Esophagus squamous epithelium (tissue), 5 donors: ENCODE results near the gene ABLIM2. TPM values are rescaled to one million over a fixed set of nuclear protein-coding genes. Genes with fewer than 3 reads are reported as not detected.

Source experiments
- DNase-seq: peaks from one replicate; lab custom pipeline; 2025; lab: John Stamatoyannopoulos, UW
- H3K27ac ChIP-seq, 4 donors: fragments of 200-600 bp; sonication (generic); one replicate each; pipeline ENCODE4 v1.5.1; 2016 to 2019; ENCODE audit warnings: mild to moderate bottlenecking in 1 of 4
- H3K27me3 ChIP-seq, 4 donors: fragments of 200-600 bp; sonication (generic); 1 replicate in 3 of 4; 2 replicates in 1 of 4; pipeline versions ENCODE4 v1.5.1 to v1.6.0; 2017 to 2021; ENCODE audit warnings: antibody characterized with exemption in 1 of 4
- H3K36me3 ChIP-seq, 3 donors: fragments of 200-600 bp; sonication (generic); one replicate each; pipeline ENCODE4 v1.5.1; 2016 to 2019
- H3K4me1 ChIP-seq, 3 donors: fragments of 200-600 bp; sonication (generic); one replicate each; pipeline ENCODE4 v1.5.1; 2017 to 2019
- H3K4me3 ChIP-seq, 4 donors: fragments of 200-600 bp; sonication (generic); 1 replicate in 3 of 4; 2 replicates in 1 of 4; pipeline ENCODE4 v1.5.1; 2016 to 2019; ENCODE audit warnings: mild to moderate bottlenecking in 2 of 4, moderate library complexity in 1 of 4
- H3K9me3 ChIP-seq, 3 donors: fragments of 200-600 bp; sonication (generic); one replicate each; pipeline ENCODE4 v1.5.1; 2016 to 2019
- CTCF ChIP-seq, 6 experiments: fragments of 450-650 bp in 4 of 6; fragments of 200-600 bp in 2 of 6; sonication (generic) in 2 of 6; IDR thresholded peaks; one replicate each; pipeline ENCODE4 v1.5.1; 2016 to 2019; ENCODE audit warnings: antibody characterized with exemption in 6 of 6, mild to moderate bottlenecking in 4 of 6, moderate library complexity in 4 of 6
- POLR2A ChIP-seq, 4 donors: fragments of 450-650 bp; IDR thresholded peaks; one replicate each; pipeline ENCODE4 v1.6.1; 2017; ENCODE audit warnings: antibody characterized with exemption in 4 of 4, mild to moderate bottlenecking in 4 of 4, moderate library complexity in 3 of 4
- WGBS, 2 donors: methylation state at CpG; one replicate each; pipeline ENCODE4 v1.1.5; 2018; 5-methylcytosine and 5-hydroxymethylcytosine counted together
- intact Hi-C: fragments of 100-400 bp; cut with DNase I; formaldehyde crosslinking; loops from one replicate; pipeline ENCODE4 v1.15.0; 2022
- total RNA-seq, 4 donors: library from RNA; depleted of rRNA; stranded (reverse); fragments of >200 nt; gene quantifications; one replicate each; pipeline ENCODE4 v1.1.0, GENCODE V29; 2016
- donor health status: DM: yes; HTN: yes; CAD: no.

The ABLIM2 gene
- total RNA-seq, 4 donors from 2014 or later, result 13.5 to 26.7 (median 15.7) TPM

GRCh38 chr4:8156617-8157016, 2.0 kb downstream of the ABLIM2 start:
- H3K4me1 ChIP-seq, result peaks cover 23 to 47% (median 29%) of the 10 kb centered on the region in 3 donors
- peaks cover 0 to 5% (median 0%) of the 10 kb centered on the region in 3 donors for H3K36me3 ChIP-seq
- intact Hi-C loops, result no loop called here
- H3K4me3 ChIP-seq, result peak overlapping the region in 2 of 4 donors; percentile 81 to 85
- H3K9me3 ChIP-seq, result no peaks in the 10 kb centered on the region
- peaks cover 0 to 14% (median 4%) of the 10 kb centered on the region in 4 donors for H3K27me3 ChIP-seq
- TF ChIP-seq POLR2A (IDR thresholded peaks at IDR 0.05), result no peak
- no peak for TF ChIP-seq CTCF (IDR thresholded peaks at IDR 0.05)
- WGBS, 2 donors, result 100% methylated on average over 1 of the region's 8 CpGs; no CpG with 5 or more reads in 1 of the 2 donors
- H3K27ac ChIP-seq, result peak overlapping the region in 2 of 4 donors; percentile 46 to 83
- no peak for DNase-seq

- TF ChIP-seq POLR2A (IDR thresholded peaks at IDR 0.05) (no peak), CTCF (IDR thresholded peaks at IDR 0.05) (no peak)
- Histone ChIP-seq H3K36me3 (peaks cover 0 to 8% (median 0%) of the 10 kb centered on the region in 3 donors), H3K27ac (no peak overlapping the region), H3K4me1 (peaks cover 23 to 44% (median 27%) of the 10 kb centered on the region in 3 donors), H3K9me3 (no peaks in the 10 kb centered on the region), H3K4me3 (no peak overlapping the region), H3K27me3 (peaks cover 0 to 14% (median 4%) of the 10 kb centered on the region in 4 donors)
- intact Hi-C loops, result no loop called here
- 86 to 91% methylated on average over 11 to 12 of the region's 14 CpGs for WGBS, 2 donors
- no peak for DNase-seq
These were observed 2.8 kb downstream of the ABLIM2 start for GRCh38 chr4:8155660-8156421.

GRCh38 chr4:8155048-8155447, 3.6 kb downstream of the ABLIM2 start:
- no peak for DNase-seq
- no peak overlapping the region for H3K27ac ChIP-seq
- H3K4me3 ChIP-seq, result no peak overlapping the region
- peaks cover 0 to 14% (median 4%) of the 10 kb centered on the region in 4 donors for H3K27me3 ChIP-seq
- H3K9me3 ChIP-seq, result no peaks in the 10 kb centered on the region
- intact Hi-C loops, result no loop called here
- H3K36me3 ChIP-seq, result peaks cover 0 to 10% (median 0%) of the 10 kb centered on the region in 3 donors
- H3K4me1 ChIP-seq, result peaks cover 19 to 36% (median 20%) of the 10 kb centered on the region in 3 donors
- TF ChIP-seq POLR2A (IDR thresholded peaks at IDR 0.05), result no peak
- TF ChIP-seq CTCF (IDR thresholded peaks at IDR 0.05), result no peak
- 67 to 69% methylated on average over 6 of the region's 6 CpGs for WGBS, 2 donors

- H3K4me1 ChIP-seq, result peaks cover 11 to 24% (median 11%) of the 10 kb centered on the region in 3 donors
- no peak overlapping the region for H3K4me3 ChIP-seq
- peaks cover 0 to 21% (median 0%) of the 10 kb centered on the region in 3 donors for H3K36me3 ChIP-seq
- DNase-seq, result no peak
- no peak overlapping the region for H3K27ac ChIP-seq
- TF ChIP-seq POLR2A (IDR thresholded peaks at IDR 0.05) (no peak), CTCF (IDR thresholded peaks at IDR 0.05) (no peak)
- WGBS, 2 donors, result 82 to 89% methylated on average over 5 to 7 of the region's 10 CpGs
- H3K9me3 ChIP-seq, result no peaks in the 10 kb centered on the region
- peaks cover 0 to 14% (median 4%) of the 10 kb centered on the region in 4 donors for H3K27me3 ChIP-seq
- intact Hi-C loops, result no loop called here
These were observed 5.2 kb downstream of the ABLIM2 start for GRCh38 chr4:8153441-8153840.

- Histone ChIP-seq H3K4me3 (no peak overlapping the region), H3K9me3 (no peaks in the 10 kb centered on the region), H3K4me1 (peaks cover 5 to 18% (median 7%) of the 10 kb centered on the region in 3 donors), H3K36me3 (peaks cover 0 to 26% (median 0%) of the 10 kb centered on the region in 3 donors), H3K27me3 (peaks cover 0 to 8% (median 2%) of the 10 kb centered on the region in 4 donors), H3K27ac (no peak overlapping the region)
- intact Hi-C loops, result no loop called here
- 50 to 54% methylated on average over 5 to 6 of the region's 6 CpGs for WGBS, 2 donors
- DNase-seq, result no peak
- TF ChIP-seq POLR2A (IDR thresholded peaks at IDR 0.05) (no peak), CTCF (IDR thresholded peaks at IDR 0.05) (no peak)
These were observed 5.8 kb downstream of the ABLIM2 start for GRCh38 chr4:8152865-8153257.
